Stimulated activated CD8-positive, alpha-beta memory T cell treated with anti-CD3 and anti-CD28 coated beads, Interleukin-12 subunit alpha, Interleukin-12 subunit beta, amount 100 ng/mL, for 4 hours (primary cell): ENCODE measurements around the gene RAD51B.

Source experiments
- DNase-seq: peaks from one replicate; pipeline ENCODE4 v3.0.0-alpha.2; 2020; ENCODE audit warnings: low read depth

Gene RAD51B

DNA sequence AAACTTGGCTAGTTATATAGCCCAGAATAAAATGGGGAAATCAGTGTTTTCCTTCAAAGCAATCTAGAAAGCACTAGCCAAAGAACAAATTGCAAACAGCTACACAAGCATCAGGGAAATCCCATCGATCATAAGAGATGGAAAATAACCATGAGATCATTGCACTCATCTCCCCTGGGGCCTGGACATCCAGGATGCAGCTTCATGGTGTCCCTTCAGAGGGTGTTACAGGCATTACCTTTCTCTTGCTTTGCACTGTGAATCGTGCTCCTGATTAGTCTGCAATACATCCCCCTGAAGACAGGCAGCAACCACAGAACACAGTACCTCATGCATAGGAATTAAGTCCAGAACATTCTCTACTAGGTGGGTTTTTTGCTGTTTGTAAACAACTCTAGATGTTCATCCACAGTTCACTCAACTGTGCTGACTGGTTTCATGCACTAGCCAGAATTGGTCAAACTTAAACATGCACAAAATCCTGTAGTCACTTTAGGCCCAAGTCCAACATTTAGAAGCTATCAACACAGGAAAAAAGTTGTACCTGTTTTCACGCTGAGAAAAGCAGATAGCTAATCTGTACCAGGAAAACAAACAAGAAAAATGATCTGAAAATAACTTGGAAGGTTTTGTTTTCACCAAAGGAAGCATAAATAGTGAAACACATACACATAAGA is 853.2 kb downstream of the RAD51B start:
- no peak for DNase-seq

DNA sequence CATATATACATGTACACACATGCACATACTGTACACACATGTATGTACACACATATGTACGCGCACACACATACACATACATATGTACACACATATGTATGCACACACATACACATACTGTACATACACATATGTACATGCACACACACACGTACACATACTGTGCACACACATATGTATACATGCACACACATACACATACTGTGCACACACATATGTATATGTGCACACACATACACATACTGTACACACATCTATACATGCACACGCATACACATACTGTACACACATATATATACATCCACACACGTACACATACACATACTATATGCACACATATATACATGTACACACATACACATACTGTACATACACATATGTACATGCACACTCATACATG is 853.9 kb downstream of the RAD51B start:
- DNase-seq = no peak

DNA sequence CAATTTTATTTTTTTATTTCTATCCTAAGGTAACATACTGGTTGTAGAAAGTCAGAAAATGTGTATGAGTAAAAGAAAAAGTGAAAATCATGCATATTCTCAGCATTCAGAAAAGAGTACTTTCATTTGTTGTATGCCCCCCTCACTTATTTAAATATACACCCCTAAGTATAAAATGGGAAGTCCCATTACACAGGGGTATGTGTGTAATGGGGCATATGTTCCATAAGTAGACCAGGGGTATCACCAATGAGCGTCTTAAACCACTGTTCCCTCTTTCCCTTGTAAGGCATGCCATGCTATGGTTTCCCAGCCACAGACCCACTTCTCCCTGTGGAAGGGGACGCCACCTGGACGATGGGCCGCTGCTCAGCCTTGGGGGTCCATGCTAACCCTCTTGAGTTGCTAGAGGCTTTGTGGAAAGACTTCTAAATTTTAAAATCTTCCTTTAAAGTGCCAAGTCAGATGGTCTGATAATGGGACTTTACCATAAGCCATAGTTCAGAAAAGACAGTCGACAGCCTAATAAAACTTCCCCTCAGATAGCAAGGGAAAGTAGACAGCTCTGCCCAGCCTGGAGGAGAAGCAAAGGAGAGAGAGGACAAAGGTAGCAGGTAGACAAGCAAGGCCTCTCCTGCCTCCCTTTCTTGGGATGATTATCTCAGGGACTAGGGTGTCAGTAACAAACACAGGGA is 855.1 kb downstream of the RAD51B start:
- no peak for DNase-seq

DNA sequence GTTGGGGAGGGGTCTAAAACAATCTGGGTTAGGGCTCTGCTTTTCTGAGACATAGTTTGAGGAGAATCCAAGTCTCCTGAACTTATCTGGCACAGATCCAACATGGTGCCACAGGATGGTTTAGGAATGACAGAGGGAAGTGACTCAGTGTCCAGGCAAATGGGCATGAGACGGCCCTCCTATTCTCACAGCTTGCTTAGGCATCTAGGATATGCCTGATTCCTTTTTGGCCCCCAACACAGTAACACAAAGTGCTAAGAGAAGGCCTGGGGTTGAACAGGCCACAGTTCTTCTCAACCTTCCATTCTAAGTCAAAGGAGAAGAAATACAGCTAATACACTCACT is 855.6 kb downstream of the RAD51B start:
- DNase-seq = no peak

DNA sequence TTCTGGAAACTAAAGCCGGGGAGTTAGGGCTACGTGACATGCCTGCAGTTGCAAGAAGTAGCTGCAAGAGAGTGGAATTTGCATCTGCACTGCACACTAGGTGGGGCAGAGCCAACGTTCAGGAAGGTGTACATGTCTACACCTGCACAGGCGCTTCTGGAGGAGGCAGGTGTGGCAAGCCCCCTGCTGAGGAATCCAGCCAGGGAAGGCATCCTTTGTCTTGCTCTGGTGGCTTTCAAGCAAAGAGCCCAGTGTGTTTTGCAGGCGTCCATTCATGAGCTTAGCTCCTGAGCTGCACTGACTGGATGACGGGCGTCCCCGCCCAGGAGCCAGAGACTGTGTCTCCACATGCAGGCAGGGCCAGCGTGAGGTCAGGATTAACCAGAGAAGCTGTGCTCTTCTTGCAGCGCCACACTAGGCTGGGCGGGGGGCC is 856.9 kb downstream of the RAD51B start:
- no peak for DNase-seq

DNA sequence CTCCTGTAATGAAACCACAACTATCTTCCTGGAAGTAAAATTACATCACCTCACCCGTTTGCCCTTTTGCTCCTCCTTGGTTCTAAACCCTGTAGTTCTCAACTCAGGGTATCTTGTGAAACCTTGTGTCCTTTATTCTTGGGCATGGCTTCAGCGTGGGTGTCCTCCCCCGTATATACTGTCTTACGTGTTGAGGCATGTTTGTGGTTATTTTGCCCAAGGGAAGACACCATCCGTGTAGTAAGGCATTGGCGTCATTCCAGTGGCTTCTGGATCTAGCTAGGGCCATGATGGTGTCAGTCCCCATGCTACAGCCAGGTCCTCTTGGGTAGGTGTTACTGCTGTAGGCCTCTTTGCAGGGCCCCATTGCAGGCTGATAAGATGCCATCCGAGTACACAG is 857.9 kb downstream of the RAD51B start:
- no peak for DNase-seq

DNA sequence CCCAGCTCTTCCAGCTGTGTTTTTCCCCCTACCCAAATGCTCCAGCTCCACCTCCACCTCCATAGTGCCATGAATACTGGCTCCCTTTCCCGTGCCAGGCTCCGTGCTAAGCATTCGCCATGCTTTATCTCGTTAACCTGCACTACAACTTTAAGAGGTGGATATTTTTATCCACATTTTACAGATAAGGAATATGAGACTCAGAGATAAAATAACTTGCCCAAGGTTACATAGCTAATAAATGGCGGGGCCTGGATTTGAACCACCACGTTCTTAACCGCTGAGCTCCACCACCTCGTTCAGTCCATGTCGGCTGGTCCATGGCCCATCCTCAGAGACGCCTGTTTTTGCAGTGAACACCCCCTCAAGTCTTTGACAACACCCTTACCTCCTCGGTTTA is 858.3 kb downstream of the RAD51B start:
- DNase-seq = no peak

DNA sequence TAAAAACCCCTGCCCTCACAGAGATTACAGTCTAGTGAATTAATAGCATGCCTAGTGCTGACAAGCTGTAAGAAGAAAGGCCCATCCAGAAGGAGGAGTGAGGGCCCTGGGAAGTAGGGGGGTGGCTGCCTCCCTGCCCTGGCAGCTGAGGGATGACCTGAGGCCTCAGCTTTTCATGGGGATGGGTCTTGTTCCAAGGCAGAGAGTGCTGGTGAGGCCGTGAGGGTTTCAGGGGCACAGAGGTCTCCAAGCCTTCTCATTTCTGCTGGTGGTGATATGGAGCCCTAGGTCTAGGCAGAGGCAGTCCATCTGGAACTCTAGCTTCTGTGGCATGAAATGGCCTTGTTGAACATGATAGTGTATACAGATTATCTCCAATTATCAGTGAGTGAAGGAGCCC is 858.9 kb downstream of the RAD51B start:
- DNase-seq = no peak

DNA sequence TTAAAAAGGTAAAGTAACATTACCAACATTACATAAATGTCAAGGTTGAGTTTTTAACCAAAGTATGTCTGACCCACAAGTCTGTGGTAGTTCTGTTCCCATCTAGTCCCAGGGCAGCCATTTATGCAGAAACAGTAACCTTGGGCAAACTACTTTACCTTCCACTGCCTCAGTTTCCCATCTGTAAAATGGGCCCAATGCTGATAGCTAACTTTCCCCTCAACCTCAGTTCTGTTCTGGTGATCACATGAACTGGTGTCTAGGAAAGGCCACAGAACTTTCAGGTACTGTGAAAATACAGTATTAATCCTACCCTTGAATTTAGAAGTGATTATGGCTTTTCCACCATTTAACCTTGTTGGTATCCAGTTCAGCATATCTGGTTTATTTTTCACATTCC is 859.7 kb downstream of the RAD51B start:
- DNase-seq = no peak

DNA sequence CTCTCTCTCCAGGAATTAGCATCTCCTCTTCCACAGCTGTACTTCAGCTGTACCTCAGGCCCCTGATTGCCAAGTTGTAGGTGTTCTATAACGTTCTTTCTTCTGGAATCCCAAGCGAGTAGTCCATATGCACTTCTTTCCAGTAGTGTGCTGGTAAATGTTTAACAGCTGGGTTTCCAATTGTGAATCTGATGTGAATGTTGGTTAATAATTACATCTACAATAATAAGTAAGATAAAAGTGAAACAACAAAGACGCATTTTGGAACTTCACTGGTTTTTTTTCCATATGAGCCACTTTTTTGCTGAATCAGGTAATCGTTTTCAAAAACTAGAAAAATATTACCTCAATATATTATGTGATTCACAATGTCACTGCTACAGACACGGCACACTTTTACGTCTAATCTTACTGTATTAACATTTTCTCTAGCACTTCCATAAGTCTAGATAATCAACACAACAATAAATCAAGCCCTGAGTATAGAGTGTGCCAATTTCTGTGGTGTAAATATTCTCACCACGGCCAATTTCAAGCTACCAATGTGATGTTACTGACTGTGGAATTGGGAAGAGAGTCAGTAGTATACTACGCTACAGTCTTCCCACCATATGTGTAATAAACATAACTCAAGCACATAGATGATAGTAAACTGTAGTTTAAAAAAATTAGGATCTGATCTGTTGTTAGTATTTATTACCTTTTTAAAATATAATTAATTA is 860.3 kb downstream of the RAD51B start:
- DNase-seq = no peak

DNA sequence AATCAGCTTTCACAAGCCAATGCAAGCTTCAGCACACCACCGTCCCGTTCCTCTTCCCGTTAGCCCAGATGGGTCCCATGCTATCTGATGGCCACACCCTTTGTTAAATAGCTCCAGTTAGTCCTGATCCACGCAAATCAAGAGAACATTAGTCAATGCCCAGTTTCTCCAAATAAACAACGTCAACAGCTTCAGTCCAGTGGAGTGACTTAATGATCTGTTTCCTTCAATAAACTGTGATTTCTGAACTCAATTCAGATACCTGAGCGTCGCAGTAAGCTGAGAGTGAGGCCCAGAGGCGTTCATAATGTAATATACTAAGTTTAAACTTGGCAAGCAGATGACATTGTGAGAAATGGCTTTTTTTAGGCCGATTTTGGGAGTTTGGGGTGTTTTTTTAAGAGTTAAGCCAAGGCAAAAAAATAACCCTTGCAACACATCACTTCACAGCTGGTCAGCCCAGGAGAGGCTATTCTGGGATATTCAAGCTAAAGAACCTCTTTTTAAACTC is 861.0 kb downstream of the RAD51B start:
- no peak for DNase-seq

DNA sequence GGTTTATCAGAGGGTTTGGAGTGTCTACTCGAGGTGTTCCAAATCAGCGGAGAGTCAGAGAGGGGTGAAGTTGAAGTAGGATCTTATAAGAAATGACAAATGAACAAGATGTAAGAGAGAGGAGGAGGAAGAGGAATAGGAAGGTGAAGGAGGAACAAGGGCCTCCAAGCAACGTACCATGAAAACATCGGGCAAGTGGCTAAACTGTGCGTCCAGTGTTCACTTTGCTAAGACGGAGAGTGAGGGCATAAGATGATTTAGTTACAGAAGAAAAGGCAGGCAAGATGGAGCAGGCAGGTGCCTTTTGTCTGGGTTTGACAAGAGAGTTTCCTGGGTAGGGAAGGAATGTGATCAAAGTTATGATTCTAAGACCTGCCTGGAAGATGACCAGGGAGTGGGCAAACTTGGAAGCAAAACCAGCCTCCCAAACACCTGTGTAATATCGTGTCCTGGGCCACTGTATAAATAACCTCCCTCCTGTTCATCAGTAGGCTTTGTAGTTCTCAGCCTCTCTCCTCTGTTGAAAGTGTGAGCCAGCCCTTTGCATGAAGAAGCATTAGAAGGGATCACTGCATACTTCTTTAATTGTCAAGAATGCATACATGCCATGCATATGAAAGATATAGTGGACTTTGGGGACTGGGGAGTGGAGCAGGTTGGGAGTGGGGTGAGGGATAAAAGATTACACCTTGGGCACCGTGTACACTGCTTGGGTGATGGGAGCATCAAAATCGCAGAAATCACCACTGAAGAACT is 861.9 kb downstream of the RAD51B start:
- DNase-seq = no peak

DNA sequence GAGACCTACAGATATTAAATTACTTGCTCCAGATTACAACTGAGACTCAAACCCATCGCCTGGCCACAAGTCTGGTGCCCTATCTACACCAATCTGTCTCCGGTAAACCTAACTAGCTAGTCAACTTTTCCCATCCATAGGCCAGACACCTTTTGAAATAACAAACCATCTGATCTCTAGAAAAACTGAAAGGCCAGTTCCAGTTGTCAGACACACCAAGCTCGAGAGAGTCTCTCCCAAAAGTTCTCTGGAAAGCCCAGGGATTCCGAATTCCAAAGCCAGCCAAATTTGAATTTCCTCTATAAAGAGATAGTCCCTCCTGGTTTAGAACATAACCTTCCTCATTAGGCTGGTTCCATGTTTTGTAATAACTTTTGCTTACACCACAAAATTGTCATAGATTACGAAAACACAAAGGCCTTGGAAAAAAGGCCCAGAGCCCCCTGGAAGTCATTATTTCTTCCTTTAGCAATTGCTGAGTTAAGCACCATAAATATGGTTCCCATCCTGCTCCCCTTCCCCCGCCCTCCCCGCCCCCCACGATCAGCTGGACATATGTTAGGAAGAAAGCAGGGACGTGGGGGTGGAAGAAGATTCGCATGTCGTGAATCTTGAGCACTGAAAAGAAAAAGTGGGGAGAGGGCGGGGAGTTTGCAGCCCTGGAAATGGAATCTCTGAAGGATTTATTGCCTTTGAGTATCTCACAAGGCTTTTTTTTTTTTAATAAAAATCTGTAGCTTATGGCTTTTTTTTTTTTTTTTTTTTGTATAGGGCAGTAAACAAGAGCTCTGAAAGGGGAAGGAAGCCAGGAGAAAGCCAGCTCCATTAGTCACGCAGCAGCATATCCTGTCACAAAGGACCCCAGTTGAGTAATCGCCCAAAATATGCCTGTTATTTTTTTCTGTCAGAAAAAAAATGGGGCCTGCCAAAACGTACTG is 862.9 kb downstream of the RAD51B start:
- no peak for DNase-seq

DNA sequence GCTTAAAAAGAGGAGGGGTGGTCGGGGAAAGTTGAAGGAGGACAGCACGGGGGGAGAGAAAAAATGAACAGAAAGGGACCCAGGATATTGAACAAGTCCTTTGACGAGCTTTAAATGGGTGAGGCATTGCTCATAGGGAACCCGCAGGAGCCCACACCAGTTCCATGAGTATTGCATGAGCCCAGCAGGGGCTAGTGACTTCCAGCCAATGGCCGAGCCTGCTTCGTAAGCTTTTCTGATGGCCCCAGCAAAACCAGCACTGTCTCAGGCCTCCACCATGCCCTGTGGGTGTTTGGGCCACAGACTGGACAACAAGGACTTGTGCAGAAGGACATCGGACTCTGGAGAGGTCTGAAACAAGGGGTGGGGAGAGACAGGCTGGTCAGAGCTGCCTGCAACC is 863.7 kb downstream of the RAD51B start:
- no peak for DNase-seq

DNA sequence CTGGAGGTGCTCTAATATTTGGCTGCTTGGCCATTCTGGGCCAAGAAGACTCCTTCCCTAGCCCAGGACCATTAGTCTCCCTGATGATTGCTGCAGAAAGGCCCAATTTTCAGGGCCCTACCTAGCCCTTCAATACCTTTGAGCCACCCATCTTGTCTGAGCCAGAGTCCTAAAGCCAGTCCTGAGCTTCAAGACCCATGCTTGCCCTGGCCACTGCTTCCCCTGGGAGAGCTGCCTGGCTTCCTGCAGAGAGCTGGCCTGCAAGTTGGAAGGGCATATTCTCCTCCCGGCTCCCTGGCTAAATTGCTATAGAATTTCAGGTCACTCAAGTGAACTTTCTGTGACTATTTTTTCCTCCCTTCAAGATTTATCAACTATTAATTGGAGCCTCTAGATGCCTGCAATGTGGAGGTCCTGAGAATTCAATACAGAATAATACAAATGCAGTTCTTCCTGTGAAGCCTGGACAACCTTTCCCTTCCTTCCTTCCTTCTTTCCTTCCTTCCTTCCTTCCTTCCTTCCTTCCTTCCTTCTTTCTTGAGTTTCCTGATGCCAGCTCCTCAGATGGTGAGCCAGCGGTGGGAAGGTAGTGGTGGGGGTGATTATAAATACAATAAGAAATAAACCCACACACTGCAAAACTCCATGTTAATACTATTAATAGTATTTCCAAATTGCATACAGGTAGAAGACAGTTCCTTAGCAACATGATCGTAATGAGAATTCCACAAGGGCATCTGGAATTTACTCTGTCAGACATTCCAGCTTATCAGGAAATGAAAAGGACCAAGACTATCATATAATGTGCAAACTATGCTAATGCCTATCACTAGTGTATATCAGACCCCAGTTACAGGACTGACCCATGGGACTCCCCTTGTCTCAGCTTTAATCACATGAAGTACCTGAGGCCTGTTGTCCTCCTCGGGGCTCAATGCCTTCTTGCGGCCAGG is 865.2 kb downstream of the RAD51B start:
- DNase-seq = no peak

DNA sequence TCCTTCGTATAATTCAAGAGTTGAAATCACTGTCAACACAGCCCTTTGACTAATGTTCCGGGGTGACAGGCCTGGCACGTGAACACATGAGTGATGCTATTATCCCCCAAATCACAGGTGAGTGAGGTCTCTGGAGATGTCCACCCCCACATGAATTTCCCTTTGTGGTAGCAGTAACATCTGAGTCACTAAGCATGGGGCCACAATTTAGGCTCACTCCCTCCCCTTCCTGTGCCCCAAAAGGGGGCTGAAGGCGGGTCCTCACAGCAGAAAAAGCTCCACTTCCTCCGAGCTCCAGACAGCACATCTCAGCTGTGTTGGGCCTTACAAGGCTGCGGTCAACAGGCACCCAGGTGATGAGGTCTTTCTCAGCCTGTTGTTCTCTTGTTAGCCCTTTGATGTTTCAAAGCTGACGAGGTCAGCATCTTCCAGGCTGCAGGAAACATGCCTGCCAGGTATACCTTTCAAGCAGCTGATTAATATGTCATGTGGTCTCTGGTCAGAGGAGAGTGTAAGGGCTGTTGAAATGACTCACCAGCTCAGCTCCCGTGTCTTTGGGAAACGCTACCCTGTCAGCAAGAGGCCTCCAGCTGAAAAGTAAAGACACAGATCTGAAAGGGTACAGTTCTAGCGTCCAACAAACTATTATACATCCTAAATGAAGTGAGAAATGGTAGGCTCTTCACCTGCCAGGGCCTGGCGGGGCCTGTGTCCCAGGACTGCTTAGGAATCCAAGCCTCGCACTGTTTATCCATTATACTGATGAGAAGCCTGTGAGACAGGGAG is 866.0 kb downstream of the RAD51B start:
- peak; percentile 64 for DNase-seq

DNA sequence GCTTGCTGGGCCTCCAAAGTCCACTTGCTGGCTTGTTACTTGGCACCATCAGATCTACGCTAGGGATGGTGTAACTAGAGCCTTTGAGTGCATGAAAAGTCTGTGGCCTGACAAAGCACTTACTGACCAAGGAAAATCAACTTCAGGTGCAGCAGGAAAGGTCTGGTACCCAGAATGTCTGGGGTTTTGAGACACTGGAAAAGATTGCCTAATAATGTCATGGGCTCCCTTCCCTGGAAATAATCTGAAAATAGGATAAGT is 866.6 kb downstream of the RAD51B start:
- DNase-seq = no peak

DNA sequence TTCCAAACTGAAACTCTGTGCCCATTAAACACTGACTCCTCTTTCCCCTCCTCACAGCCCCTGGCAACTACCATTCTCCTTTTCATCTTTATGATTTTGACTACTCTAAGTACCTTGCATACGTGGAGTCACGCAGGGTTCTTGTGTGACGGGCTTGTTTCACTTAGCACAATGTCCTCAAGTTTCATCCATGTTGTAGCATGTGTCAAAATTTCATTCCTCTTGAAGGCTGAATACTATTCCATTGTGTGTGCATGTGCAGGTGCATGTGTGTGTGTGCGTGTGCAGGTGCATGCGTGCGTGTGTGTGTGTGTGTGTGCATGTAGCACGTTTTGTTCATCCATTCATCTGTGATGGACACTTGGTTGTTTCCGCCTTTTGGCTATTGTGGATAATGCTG is 867.1 kb downstream of the RAD51B start:
- no peak for DNase-seq

DNA sequence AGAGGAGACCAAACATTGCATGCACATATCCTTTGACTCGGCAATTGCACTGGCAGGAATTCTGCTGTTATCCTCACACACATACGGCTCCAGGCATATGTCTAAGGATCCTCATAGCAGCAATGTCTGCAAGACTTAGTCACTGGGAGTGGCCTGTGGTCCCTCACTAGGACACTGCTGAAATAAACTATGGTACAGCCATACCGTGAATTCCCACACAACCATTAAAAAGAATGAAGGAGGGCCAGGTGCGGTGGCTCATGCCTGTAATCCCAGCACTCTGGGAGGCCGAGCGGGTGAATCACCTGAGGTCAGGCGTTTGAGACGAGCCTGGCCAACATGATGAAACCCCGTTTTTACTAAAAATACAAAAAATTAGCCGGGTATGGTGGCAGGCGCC is 868.2 kb downstream of the RAD51B start:
- DNase-seq = no peak
